Measurements from ENCODE around the gene CCDC185.

DNA sequence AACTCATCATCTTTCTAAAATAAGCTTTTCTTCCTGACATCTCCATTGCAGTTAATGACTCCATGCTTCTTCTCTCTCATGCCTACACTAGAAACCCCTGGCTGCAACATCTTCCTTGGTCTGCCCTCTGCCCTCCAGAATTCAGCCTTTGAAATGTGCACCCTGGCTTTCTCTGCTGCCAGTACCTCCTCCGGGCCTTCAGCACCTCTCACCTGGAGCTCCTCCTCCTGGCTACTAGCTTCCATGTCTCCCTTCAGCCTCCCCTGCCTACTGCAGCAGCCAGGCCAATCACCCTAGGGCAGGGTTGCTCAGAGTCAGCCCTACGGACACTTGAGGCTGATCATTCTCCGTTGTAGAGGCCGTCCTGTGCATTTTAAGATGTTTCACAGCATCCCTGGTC is 47.5 kb upstream of the CCDC185 start:
- TF ChIP-seq POLR2A (IDR thresholded peaks at IDR 0.05) = no peak
- TF ChIP-seq, protein P1, sequence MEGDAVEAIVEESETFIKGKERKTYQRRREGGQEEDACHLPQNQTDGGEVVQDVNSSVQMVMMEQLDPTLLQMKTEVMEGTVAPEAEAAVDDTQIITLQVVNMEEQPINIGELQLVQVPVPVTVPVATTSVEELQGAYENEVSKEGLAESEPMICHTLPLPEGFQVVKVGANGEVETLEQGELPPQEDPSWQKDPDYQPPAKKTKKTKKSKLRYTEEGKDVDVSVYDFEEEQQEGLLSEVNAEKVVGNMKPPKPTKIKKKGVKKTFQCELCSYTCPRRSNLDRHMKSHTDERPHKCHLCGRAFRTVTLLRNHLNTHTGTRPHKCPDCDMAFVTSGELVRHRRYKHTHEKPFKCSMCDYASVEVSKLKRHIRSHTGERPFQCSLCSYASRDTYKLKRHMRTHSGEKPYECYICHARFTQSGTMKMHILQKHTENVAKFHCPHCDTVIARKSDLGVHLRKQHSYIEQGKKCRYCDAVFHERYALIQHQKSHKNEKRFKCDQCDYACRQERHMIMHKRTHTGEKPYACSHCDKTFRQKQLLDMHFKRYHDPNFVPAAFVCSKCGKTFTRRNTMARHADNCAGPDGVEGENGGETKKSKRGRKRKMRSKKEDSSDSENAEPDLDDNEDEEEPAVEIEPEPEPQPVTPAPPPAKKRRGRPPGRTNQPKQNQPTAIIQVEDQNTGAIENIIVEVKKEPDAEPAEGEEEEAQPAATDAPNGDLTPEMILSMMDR (IDR thresholded peaks at IDR 0.05) = no peak

Data from lower leg skin (tissue), 3 donors.